ENCODE measurements around the gene C18orf63. TPM values are rescaled to one million over a fixed set of nuclear protein-coding genes. Genes with fewer than 3 reads are reported as not detected.
A peak's percentile ranks its signal among the peaks of the same experiment; 100 is the strongest.

The C18orf63 gene
- total RNA-seq, 2 donors from 2014 or later, result not detected

- Histone ChIP-seq H3K36me3 (no peaks in the 10 kb centered on the region), H3K27ac (no peak overlapping the region), H3K9me3 (no peaks in the 10 kb centered on the region), H3K27me3 (replicated peaks; ENCODE audit: insufficient read depth) (no peaks in the 10 kb centered on the region), H3K4me3 (no peak overlapping the region), H3K4me1 (ENCODE audit: control insufficient read depth in 1 of 2, low read depth in 2 of 2) (peaks cover 0 to 8% of the 10 kb centered on the region in 2 donors)
- no peak for TF ChIP-seq CTCF (IDR thresholded peaks at IDR 0.05)
- no peak for DNase-seq (ENCODE audit: low spot score)
- ATAC-seq (ENCODE audit: insufficient number of reproducible peaks, low FRiP score, low read depth), result no peak
These were observed 75.3 kb downstream of the C18orf63 start for GRCh38 chr18:74390900-74391299.

GRCh38 chr18:74392323-74392722 lies 76.7 kb downstream of the C18orf63 start:
- TF ChIP-seq CTCF (IDR thresholded peaks at IDR 0.05), result no peak
- Histone ChIP-seq H3K4me3 (no peak overlapping the region), H3K27me3 (replicated peaks; ENCODE audit: insufficient read depth) (no peaks in the 10 kb centered on the region), H3K36me3 (no peaks in the 10 kb centered on the region), H3K4me1 (ENCODE audit: control insufficient read depth in 1 of 2, low read depth in 2 of 2) (peaks cover 11 to 22% of the 10 kb centered on the region in 2 donors), H3K27ac (no peak overlapping the region), H3K9me3 (no peaks in the 10 kb centered on the region)
- ATAC-seq (ENCODE audit: insufficient number of reproducible peaks, low FRiP score, low read depth) (no peak), DNase-seq (ENCODE audit: low spot score) (no peak)

- ATAC-seq (ENCODE audit: insufficient number of reproducible peaks, low FRiP score, low read depth) (no peak), DNase-seq (ENCODE audit: low spot score) (no peak)
- H3K4me3 ChIP-seq, result no peak overlapping the region
These were observed 79.4 kb downstream of the C18orf63 start for GRCh38 chr18:74395006-74395405.

GRCh38 chr18:74395648-74396154 lies 80.1 kb downstream of the C18orf63 start:
- peak; percentile 23 for ATAC-seq (ENCODE audit: insufficient number of reproducible peaks, low FRiP score, low read depth)
- H3K4me1 ChIP-seq (ENCODE audit: control insufficient read depth in 1 of 2, low read depth in 2 of 2), result peaks cover 26 to 54% of the 10 kb centered on the region in 2 donors
- no peaks in the 10 kb centered on the region for H3K27me3 ChIP-seq (replicated peaks; ENCODE audit: insufficient read depth)
- H3K9me3 ChIP-seq, result no peaks in the 10 kb centered on the region
- peak overlapping the region; percentile 47 for H3K4me3 ChIP-seq
- peak overlapping the region; percentile 58 to 66 for H3K27ac ChIP-seq
- TF ChIP-seq CTCF (IDR thresholded peaks at IDR 0.05), result no peak
- DNase-seq (ENCODE audit: low spot score), result no peak
- H3K36me3 ChIP-seq, result no peaks in the 10 kb centered on the region

More at GRCh38 chr18:74395006-74395405, 79.4 kb downstream of the C18orf63 start:
- Histone ChIP-seq H3K27ac (no peak overlapping the region), H3K36me3 (no peaks in the 10 kb centered on the region), H3K9me3 (no peaks in the 10 kb centered on the region), H3K27me3 (replicated peaks; ENCODE audit: insufficient read depth) (no peaks in the 10 kb centered on the region), H3K4me1 (ENCODE audit: control insufficient read depth in 1 of 2, low read depth in 2 of 2) (peaks cover 25 to 47% of the 10 kb centered on the region in 2 donors)
- no peak for TF ChIP-seq CTCF (IDR thresholded peaks at IDR 0.05)

GRCh38 chr18:74396171-74397169 lies 80.8 kb downstream of the C18orf63 start:
- H3K4me1 ChIP-seq (ENCODE audit: control insufficient read depth in 1 of 2, low read depth in 2 of 2), result peaks cover 26 to 61% of the 10 kb centered on the region in 2 donors
- no peaks in the 10 kb centered on the region for H3K27me3 ChIP-seq (replicated peaks; ENCODE audit: insufficient read depth)
- peak overlapping the region; percentile 58 to 66 for H3K27ac ChIP-seq
- ATAC-seq (ENCODE audit: insufficient number of reproducible peaks, low FRiP score, low read depth), result no peak
- H3K9me3 ChIP-seq, result no peaks in the 10 kb centered on the region
- H3K4me3 ChIP-seq, result peak overlapping the region; percentile 47
- no peaks in the 10 kb centered on the region for H3K36me3 ChIP-seq
- no peak for DNase-seq (ENCODE audit: low spot score)
- no peak for TF ChIP-seq CTCF (IDR thresholded peaks at IDR 0.05)

All from thoracic aorta (tissue), 2 donors.